ENCODE data around the gene SNX30.

GRCh38 chr9:112810696-112811490, 60.3 kb downstream of the SNX30 start:
- TF ChIP-seq, protein P1, sequence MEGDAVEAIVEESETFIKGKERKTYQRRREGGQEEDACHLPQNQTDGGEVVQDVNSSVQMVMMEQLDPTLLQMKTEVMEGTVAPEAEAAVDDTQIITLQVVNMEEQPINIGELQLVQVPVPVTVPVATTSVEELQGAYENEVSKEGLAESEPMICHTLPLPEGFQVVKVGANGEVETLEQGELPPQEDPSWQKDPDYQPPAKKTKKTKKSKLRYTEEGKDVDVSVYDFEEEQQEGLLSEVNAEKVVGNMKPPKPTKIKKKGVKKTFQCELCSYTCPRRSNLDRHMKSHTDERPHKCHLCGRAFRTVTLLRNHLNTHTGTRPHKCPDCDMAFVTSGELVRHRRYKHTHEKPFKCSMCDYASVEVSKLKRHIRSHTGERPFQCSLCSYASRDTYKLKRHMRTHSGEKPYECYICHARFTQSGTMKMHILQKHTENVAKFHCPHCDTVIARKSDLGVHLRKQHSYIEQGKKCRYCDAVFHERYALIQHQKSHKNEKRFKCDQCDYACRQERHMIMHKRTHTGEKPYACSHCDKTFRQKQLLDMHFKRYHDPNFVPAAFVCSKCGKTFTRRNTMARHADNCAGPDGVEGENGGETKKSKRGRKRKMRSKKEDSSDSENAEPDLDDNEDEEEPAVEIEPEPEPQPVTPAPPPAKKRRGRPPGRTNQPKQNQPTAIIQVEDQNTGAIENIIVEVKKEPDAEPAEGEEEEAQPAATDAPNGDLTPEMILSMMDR (IDR thresholded peaks at IDR 0.05) = no peak
- TF ChIP-seq POLR2A (IDR thresholded peaks at IDR 0.05) = no peak
